PC-3 (cell line): ENCODE data around the gene ERBB4. TPM values are rescaled to one million over a fixed set of nuclear protein-coding genes. Genes with fewer than 3 reads are reported as not detected.
"Not testable (repeated sequence)": the region's sequence is repeated elsewhere in the genome, so short reads cannot be mapped to it uniquely, and the experiment has no call there.

ENCODE experiments used
- ATAC-seq: fragments of 200-7000 bp; cut with Tn5 transposase; 2 replicates; pipeline ENCODE4 v1.9.1; 2020; ENCODE audit warnings: mild to moderate bottlenecking, moderate library complexity
- BruUV-seq: library from RNA; stranded (reverse); fragments of 400-500 nt; replicated peaks from 2 replicates; lab custom pipeline; 2021; lab: Mats Ljungman, UMichigan
- CTCF ChIA-PET: fragments of 300-600 bp; sonication (Branson Sonifier 250); formaldehyde crosslinking; loops from one replicate; lab custom pipeline; 2022; ENCODE audit warnings: antibody characterized with exemption; lab: Charles Lee
- POLR2A ChIA-PET: fragments of 300-600 bp; sonication (Branson Sonifier 250); formaldehyde crosslinking; loops from one replicate; lab custom pipeline; 2022; ENCODE audit warnings: antibody characterized with exemption; ENCODE audit not compliant: unreplicated experiment; lab: Charles Lee
- DNase-seq: peaks from one replicate; pipeline ENCODE4 v3.0.0-alpha.2; 2015
- H2AFZ ChIP-seq: fragments of 300-600 bp; sonication (generic); 2 replicates; pipeline ENCODE4 v1.6.0; 2016; ENCODE audit warnings: antibody characterized with exemption, low read length
- H3F3A ChIP-seq: fragments of 300-600 bp; sonication (generic); one replicate; pipeline ENCODE4 v1.6.0; 2017; ENCODE audit warnings: antibody characterized with exemption, low read length, control low read depth, mild to moderate bottlenecking; ENCODE audit not compliant: unreplicated experiment
- H3K27ac ChIP-seq: fragments of 300-600 bp; sonication (generic); 2 replicates; pipeline ENCODE4 v1.5.1; 2016; ENCODE audit warnings: mild to moderate bottlenecking, low read length
- H3K27me3 ChIP-seq: fragments of 300-600 bp; sonication (generic); 2 replicates; pipeline ENCODE4 v1.6.1; 2016; ENCODE audit warnings: low read length, mixed read lengths
- H3K36me3 ChIP-seq: fragments of 300-600 bp; sonication (generic); 2 replicates; pipeline ENCODE4 v1.6.1; 2016; ENCODE audit warnings: low read depth, mixed run types, low read length, mixed read lengths
- H3K4me1 ChIP-seq: fragments of 300-600 bp; sonication (generic); 2 replicates; pipeline ENCODE4 v1.5.1; 2016; ENCODE audit warnings: low read length; ENCODE audit not compliant: insufficient read depth
- H3K4me2 ChIP-seq: fragments of 300-600 bp; sonication (generic); 2 replicates; pipeline ENCODE4 v1.6.0; 2016; ENCODE audit warnings: low read length
- H3K4me3 ChIP-seq: fragments of 300-600 bp; sonication (generic); 2 replicates; pipeline ENCODE4 v1.5.1; 2016; ENCODE audit warnings: mild to moderate bottlenecking, low read length, mixed read lengths
- H3K79me2 ChIP-seq: fragments of 300-600 bp; sonication (generic); 2 replicates; pipeline ENCODE4 v1.6.1; 2017; ENCODE audit warnings: low read length, mixed read lengths
- H3K9ac ChIP-seq: fragments of 300-600 bp; sonication (generic); 2 replicates; pipeline ENCODE4 v1.6.0; 2016; ENCODE audit warnings: mild to moderate bottlenecking, low read length
- H3K9me2 ChIP-seq: fragments of 300-600 bp; sonication (generic); replicated peaks from 2 replicates; pipeline ENCODE4 v1.6.1; 2016; ENCODE audit warnings: mixed run types, low read length, mixed read lengths
- H3K9me3 ChIP-seq: fragments of 300-600 bp; sonication (generic); 2 replicates; pipeline ENCODE4 v1.6.1; 2016; ENCODE audit warnings: low read length, mixed read lengths
- H4K20me1 ChIP-seq: fragments of 300-600 bp; sonication (generic); 2 replicates; pipeline ENCODE4 v1.6.1; 2016; ENCODE audit warnings: low read length, mixed read lengths
- CTCF ChIP-seq: fragments of 300-600 bp; sonication (generic); conservative IDR thresholded peaks from 2 replicates; pipeline ENCODE4 v1.5.1; 2017; ENCODE audit warnings: antibody characterized with exemption, low read depth, mild to moderate bottlenecking, low read length
- EZH2 ChIP-seq: fragments of 300-600 bp; sonication (generic); IDR thresholded peaks from one replicate; pipeline ENCODE4 v1.6.1; 2017; ENCODE audit warnings: antibody characterized with exemption, mild to moderate bottlenecking, low read length; ENCODE audit not compliant: unreplicated experiment
- EZH2phosphoT487 ChIP-seq: fragments of 300-600 bp; sonication (generic); IDR thresholded peaks from 2 replicates; pipeline ENCODE4 v1.6.1; 2018; ENCODE audit warnings: mild to moderate bottlenecking, antibody characterized with exemption, low read length, borderline replicate concordance
- intact Hi-C: fragments of 100-400 bp; cut with micrococcal nuclease; formaldehyde crosslinking; loops from 2 replicates; pipeline ENCODE4 v1.9.0; 2023
- total RNA-seq: library from RNA; depleted of rRNA; stranded (reverse); fragments of >200 nt; gene quantifications from 2 replicates; pipeline ENCODE4 v1.2.3, GENCODE V29; 2014

ERBB4 gene
- total RNA-seq, 1 experiment from 2014 or later = under 0.01 TPM

GRCh38 chr2:212015588-212015987 is 523.0 kb downstream of the ERBB4 start:
- no peaks in the 10 kb centered on the region for H3K79me2 ChIP-seq
- no peak overlapping the region for H2AFZ ChIP-seq
- no peaks in the 10 kb centered on the region for H3K36me3 ChIP-seq
- no peaks in the 10 kb centered on the region for H3K9me2 ChIP-seq
- H3F3A ChIP-seq = no peaks in the 10 kb centered on the region
- BruUV-seq = no TSS peak
- no peak overlapping the region for H3K4me3 ChIP-seq
- H4K20me1 ChIP-seq = no peaks in the 10 kb centered on the region
- H3K27me3 ChIP-seq = no peaks in the 10 kb centered on the region
- ChIA-PET POLR2A (no interaction called here), CTCF (no interaction called here)
- no peak for DNase-seq
- intact Hi-C loops = no loop called here
- H3K9me3 ChIP-seq = no peaks in the 10 kb centered on the region
- H3K4me1 ChIP-seq = no peaks in the 10 kb centered on the region
- TF ChIP-seq EZH2phosphoT487 = no peak
- no peak for TF ChIP-seq EZH2
- no peak for TF ChIP-seq CTCF
- H3K27ac ChIP-seq = no peak overlapping the region
- ATAC-seq = no peak
- no peak overlapping the region for H3K9ac ChIP-seq
- no peak overlapping the region for H3K4me2 ChIP-seq

GRCh38 chr2:212013626-212014025 is 525.0 kb downstream of the ERBB4 start:
- Histone ChIP-seq H3K4me3 (no peak overlapping the region), H3K27ac (no peak overlapping the region), H3K79me2 (no peaks in the 10 kb centered on the region), H4K20me1 (no peaks in the 10 kb centered on the region), H3F3A (no peaks in the 10 kb centered on the region), H3K9ac (no peak overlapping the region), H3K9me3 (no peaks in the 10 kb centered on the region), H3K9me2 (no peaks in the 10 kb centered on the region), H3K27me3 (no peaks in the 10 kb centered on the region), H3K4me2 (no peak overlapping the region), H3K36me3 (no peaks in the 10 kb centered on the region), H3K4me1 (no peaks in the 10 kb centered on the region), H2AFZ (no peak overlapping the region)
- no peak for TF ChIP-seq CTCF
- TF ChIP-seq EZH2 = no peak
- no peak for TF ChIP-seq EZH2phosphoT487
- CTCF ChIA-PET = no interaction called here
- no TSS peak for BruUV-seq
- ATAC-seq (no peak), DNase-seq (no peak)
- intact Hi-C loops = no loop called here
- POLR2A ChIA-PET = no interaction called here

GRCh38 chr2:212010305-212010704 is 528.3 kb downstream of the ERBB4 start:
- not testable (repeated sequence) for H3F3A ChIP-seq

More at GRCh38 chr2:212010305-212010704, 528.3 kb downstream of the ERBB4 start:
- POLR2A ChIA-PET, H3K27me3 ChIP-seq, H2AFZ ChIP-seq, H3K4me2 ChIP-seq, DNase-seq, H3K79me2 ChIP-seq, H3K27ac ChIP-seq, H3K9me3 ChIP-seq, BruUV-seq, CTCF ChIA-PET, H3K9me2 ChIP-seq, H3K36me3 ChIP-seq, intact Hi-C loops, H3K4me1 ChIP-seq, H4K20me1 ChIP-seq, H3K4me3 ChIP-seq, H3K9ac ChIP-seq, ATAC-seq: not testable (repeated sequence)
